Measurements from ENCODE around the gene SLC19A3.

The SLC19A3 gene

GRCh38 chr2:227653419-227653818, 64.4 kb downstream of the SLC19A3 start:
- Histone ChIP-seq H4K20me1 (ENCODE audit: control insufficient read depth, insufficient read depth, low read depth, low read length) (no peaks in the 10 kb centered on the region), H3K4me1 (ENCODE audit: control insufficient read depth, low read length) (no peaks in the 10 kb centered on the region), H3F3A (ENCODE audit: control insufficient read depth, insufficient read depth) (no peaks in the 10 kb centered on the region), H3K27ac (ENCODE audit: low read depth, low read length) (no peak overlapping the region), H3K27me3 (ENCODE audit: control insufficient read depth, low read length) (peaks cover 7% of the 10 kb centered on the region; the same call in 1 of the 2 replicates), H3K4me2 (ENCODE audit: low read length) (no peak overlapping the region), H3K79me2 (ENCODE audit: control insufficient read depth, low read length) (no peaks in the 10 kb centered on the region), H3K9me2 (replicated peaks; ENCODE audit: control insufficient read depth, low read length) (no peaks in the 10 kb centered on the region), H3K4me3 (ENCODE audit: low read length) (no peak overlapping the region), H3K9me3 (ENCODE audit: control insufficient read depth, insufficient read depth, low read length) (no peaks in the 10 kb centered on the region), H3K36me3 (ENCODE audit: control insufficient read depth, low read length) (no peaks in the 10 kb centered on the region)
- TF ChIP-seq, protein P1, sequence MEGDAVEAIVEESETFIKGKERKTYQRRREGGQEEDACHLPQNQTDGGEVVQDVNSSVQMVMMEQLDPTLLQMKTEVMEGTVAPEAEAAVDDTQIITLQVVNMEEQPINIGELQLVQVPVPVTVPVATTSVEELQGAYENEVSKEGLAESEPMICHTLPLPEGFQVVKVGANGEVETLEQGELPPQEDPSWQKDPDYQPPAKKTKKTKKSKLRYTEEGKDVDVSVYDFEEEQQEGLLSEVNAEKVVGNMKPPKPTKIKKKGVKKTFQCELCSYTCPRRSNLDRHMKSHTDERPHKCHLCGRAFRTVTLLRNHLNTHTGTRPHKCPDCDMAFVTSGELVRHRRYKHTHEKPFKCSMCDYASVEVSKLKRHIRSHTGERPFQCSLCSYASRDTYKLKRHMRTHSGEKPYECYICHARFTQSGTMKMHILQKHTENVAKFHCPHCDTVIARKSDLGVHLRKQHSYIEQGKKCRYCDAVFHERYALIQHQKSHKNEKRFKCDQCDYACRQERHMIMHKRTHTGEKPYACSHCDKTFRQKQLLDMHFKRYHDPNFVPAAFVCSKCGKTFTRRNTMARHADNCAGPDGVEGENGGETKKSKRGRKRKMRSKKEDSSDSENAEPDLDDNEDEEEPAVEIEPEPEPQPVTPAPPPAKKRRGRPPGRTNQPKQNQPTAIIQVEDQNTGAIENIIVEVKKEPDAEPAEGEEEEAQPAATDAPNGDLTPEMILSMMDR (IDR thresholded peaks at IDR 0.05; ENCODE audit: low read depth, low read length, poor library complexity, severe bottlenecking): no peak
- TF ChIP-seq EZH2phosphoT487 (IDR thresholded peaks at IDR 0.05; ENCODE audit: borderline replicate concordance, low read length): no peak

DNA sequence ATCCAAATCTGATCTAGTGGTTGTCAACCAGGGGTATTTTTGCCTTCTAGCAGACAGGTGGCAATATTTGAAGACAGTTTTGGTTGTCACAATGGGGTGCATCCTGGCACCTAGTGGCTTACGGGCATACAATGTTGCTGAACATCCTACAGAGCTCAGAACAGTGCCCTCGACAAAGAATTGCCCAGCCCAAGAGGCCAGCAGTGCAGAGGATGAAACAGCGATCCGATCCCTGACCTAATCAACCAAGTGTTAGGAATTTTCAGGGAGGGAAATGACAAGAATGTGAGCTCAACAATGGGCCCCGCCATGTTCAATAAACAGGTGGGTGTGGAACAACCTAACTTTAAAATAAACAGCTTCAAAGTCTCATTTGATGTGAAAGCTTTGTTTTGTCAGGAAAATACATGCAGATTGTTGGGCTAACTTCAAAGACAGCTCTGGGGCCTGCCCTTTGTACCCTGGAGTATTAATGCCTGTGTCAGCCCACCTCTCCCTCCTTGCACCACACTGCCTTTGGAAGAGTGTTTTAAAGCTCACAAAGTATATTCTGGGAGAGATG, 73.8 kb downstream of the SLC19A3 start:
- Histone ChIP-seq H3K9me2 (replicated peaks; ENCODE audit: control insufficient read depth, low read length) (no peaks in the 10 kb centered on the region), H3F3A (ENCODE audit: control insufficient read depth, insufficient read depth) (no peaks in the 10 kb centered on the region), H3K27ac (ENCODE audit: low read depth, low read length) (no peak overlapping the region), H3K27me3 (ENCODE audit: control insufficient read depth, low read length) (no peaks in the 10 kb centered on the region), H3K4me2 (ENCODE audit: low read length) (no peak overlapping the region), H3K4me1 (ENCODE audit: control insufficient read depth, low read length) (no peaks in the 10 kb centered on the region), H3K9me3 (ENCODE audit: control insufficient read depth, insufficient read depth, low read length) (no peaks in the 10 kb centered on the region), H4K20me1 (ENCODE audit: control insufficient read depth, insufficient read depth, low read depth, low read length) (no peaks in the 10 kb centered on the region), H3K79me2 (ENCODE audit: control insufficient read depth, low read length) (no peaks in the 10 kb centered on the region), H3K4me3 (ENCODE audit: low read length) (no peak overlapping the region), H3K36me3 (ENCODE audit: control insufficient read depth, low read length) (no peaks in the 10 kb centered on the region)
- no peak for TF ChIP-seq EZH2phosphoT487 (IDR thresholded peaks at IDR 0.05; ENCODE audit: borderline replicate concordance, low read length)
- TF ChIP-seq, protein P1 (IDR thresholded peaks at IDR 0.05; ENCODE audit: low read depth, low read length, poor library complexity, severe bottlenecking): no peak

GRCh38 chr2:227642656-227643055, 75.2 kb downstream of the SLC19A3 start:
- no peaks in the 10 kb centered on the region for H3K4me1 ChIP-seq (ENCODE audit: control insufficient read depth, low read length)
- no peaks in the 10 kb centered on the region for H3K27me3 ChIP-seq (ENCODE audit: control insufficient read depth, low read length)
- H3F3A ChIP-seq (ENCODE audit: control insufficient read depth, insufficient read depth): no peaks in the 10 kb centered on the region
- no peak overlapping the region for H3K4me3 ChIP-seq (ENCODE audit: low read length)
- H3K4me2 ChIP-seq (ENCODE audit: low read length): no peak overlapping the region
- H3K9me3 ChIP-seq (ENCODE audit: control insufficient read depth, insufficient read depth, low read length): no peaks in the 10 kb centered on the region
- no peak for TF ChIP-seq EZH2phosphoT487 (IDR thresholded peaks at IDR 0.05; ENCODE audit: borderline replicate concordance, low read length)
- TF ChIP-seq, protein P1 (IDR thresholded peaks at IDR 0.05; ENCODE audit: low read depth, low read length, poor library complexity, severe bottlenecking): no peak
- H3K27ac ChIP-seq (ENCODE audit: low read depth, low read length): no peak overlapping the region
- no peaks in the 10 kb centered on the region for H3K79me2 ChIP-seq (ENCODE audit: control insufficient read depth, low read length)
- no peaks in the 10 kb centered on the region for H3K9me2 ChIP-seq (replicated peaks; ENCODE audit: control insufficient read depth, low read length)
- no peaks in the 10 kb centered on the region for H3K36me3 ChIP-seq (ENCODE audit: control insufficient read depth, low read length)
- no peaks in the 10 kb centered on the region for H4K20me1 ChIP-seq (ENCODE audit: control insufficient read depth, insufficient read depth, low read depth, low read length)

Data from DOHH2 (cell line).